HG03432 (cell line): ENCODE measurements around the gene DLEC1.
A peak's percentile ranks its signal among the peaks of the same experiment; 100 is the strongest.
"Not testable (repeated sequence)": the region's sequence is repeated elsewhere in the genome, so short reads cannot be mapped to it uniquely, and the experiment has no call there.

Experiments
- ATAC-seq: cut with Tn5 transposase; IDR thresholded peaks from one replicate; pipeline ENCODE4 v1.9.1; 2021; ENCODE audit warnings: mild to moderate bottlenecking, moderate library complexity; ENCODE audit not compliant: unreplicated experiment

DLEC1 gene

GRCh38 chr3:38134517-38135143 is 95.6 kb downstream of the DLEC1 start:
- ATAC-seq = not testable (repeated sequence)

GRCh38 chr3:38135621-38136277 is 96.7 kb downstream of the DLEC1 start:
- not testable (repeated sequence) for ATAC-seq

- ATAC-seq = peak; percentile 9
These were observed 97.4 kb downstream of the DLEC1 start for GRCh38 chr3:38136393-38136776.

- ATAC-seq = peak; percentile 90
These were observed 98.0 kb downstream of the DLEC1 start, which contains the start of gene ACAA1 for GRCh38 chr3:38136777-38137614. Gene ACAA1, minus strand, starts transcription at chr3:38137127. Its CDS starts 92 bp downstream, at chr3:38137035.

- ATAC-seq = no peak
These were observed 98.8 kb downstream of the DLEC1 start for GRCh38 chr3:38137615-38138348.

GRCh38 chr3:38138349-38139190 is 99.6 kb downstream of the DLEC1 start, which contains the start of gene MYD88:
Gene MYD88, plus strand, starts transcription at chr3:38138661. Its CDS starts 40 bp downstream, at chr3:38138701.
- ATAC-seq = peak; percentile 48

GRCh38 chr3:38139191-38139590 is 100.2 kb downstream of the DLEC1 start:
- ATAC-seq = no peak

GRCh38 chr3:38139652-38140051 is 100.6 kb downstream of the DLEC1 start:
- no peak for ATAC-seq

GRCh38 chr3:38140326-38141172 is 101.5 kb downstream of the DLEC1 start:
- ATAC-seq = no peak

GRCh38 chr3:38141173-38141951 is 102.4 kb downstream of the DLEC1 start:
- ATAC-seq = no peak

- ATAC-seq = no peak
These were observed 102.9 kb downstream of the DLEC1 start for GRCh38 chr3:38141952-38142273.

- no peak for ATAC-seq
These were observed 104.0 kb downstream of the DLEC1 start for GRCh38 chr3:38142959-38143358.

GRCh38 chr3:38143511-38143910 is 104.5 kb downstream of the DLEC1 start:
- ATAC-seq = no peak

GRCh38 chr3:38146504-38146903 is 107.5 kb downstream of the DLEC1 start:
- ATAC-seq = no peak

- no peak for ATAC-seq
These were observed 108.4 kb downstream of the DLEC1 start for GRCh38 chr3:38147421-38147820.

- ATAC-seq = no peak
These were observed 109.4 kb downstream of the DLEC1 start for GRCh38 chr3:38148311-38148882.

GRCh38 chr3:38149708-38150107 is 110.7 kb downstream of the DLEC1 start:
- ATAC-seq = no peak
